Endothelial cell of umbilical vein (primary cell): ENCODE results near the gene TPPP2. TPM values are rescaled to one million over a fixed set of nuclear protein-coding genes. Genes with fewer than 3 reads are reported as not detected.

Experiments
- BruUV-seq: library from RNA; stranded (reverse); fragments of 400-500 nt; replicated peaks from 2 replicates; lab custom pipeline; 2021; lab: Mats Ljungman, UMichigan
- CTCF ChIA-PET: fragments of 300-600, 350-600 bp; sonication (Branson Sonifier 250); formaldehyde crosslinking; loops from one replicate; lab custom pipeline; 2021; ENCODE audit warnings: antibody characterized with exemption, inconsistent platforms; lab: Charles Lee
- POLR2A ChIA-PET: fragments of 300-600, 350-600 bp; sonication (Branson Sonifier 250); formaldehyde crosslinking; loops from one replicate; lab custom pipeline; 2021; ENCODE audit warnings: antibody characterized with exemption, inconsistent platforms; lab: Charles Lee
- DNase-seq: peaks from one replicate; pipeline ENCODE4 v3.0.0-alpha.2; 2011; ENCODE audit warnings: low read depth, low spot score
- FAIRE-seq: peaks from 2 replicates; lab custom pipeline; 2011; peaks lifted over from hg19 to GRCh38; lab: Jason Lieb, UNC
- H2AFZ ChIP-seq: 2 replicates; pipeline ENCODE4 v1.6.0; 2012; ENCODE audit warnings: low read depth, low read length, control low read depth, inconsistent platforms
- H3K27ac ChIP-seq: 2 replicates; pipeline ENCODE4 v1.5.1; 2011; ENCODE audit warnings: low read depth, mild to moderate bottlenecking, control low read depth, low read length, moderate library complexity; ENCODE audit not compliant: insufficient read depth
- H3K27me3 ChIP-seq, 2 experiments: 2 replicates each; pipeline versions ENCODE4 v1.6.0 to v1.6.1; 2011; ENCODE audit warnings: low read length in 2 of 2, mixed read lengths in 1 of 2; ENCODE audit not compliant: control insufficient read depth in 2 of 2, insufficient read depth in 2 of 2
- H3K36me3 ChIP-seq, 2 experiments: 2 replicates in 1 of 2; 3 replicates in 1 of 2; pipeline ENCODE4 v1.5.1; 2011; ENCODE audit warnings: low read length in 2 of 2, mild to moderate bottlenecking in 1 of 2, moderate library complexity in 1 of 2; ENCODE audit not compliant: control insufficient read depth in 2 of 2, insufficient read depth in 2 of 2; ENCODE audit errors: extremely low read depth in 1 of 2
- H3K4me1 ChIP-seq: 3 replicates; pipeline ENCODE4 v1.5.1; 2011; ENCODE audit warnings: mild to moderate bottlenecking, low read length; ENCODE audit not compliant: control insufficient read depth, insufficient read depth; ENCODE audit errors: extremely low read depth
- H3K4me2 ChIP-seq: 2 replicates; pipeline ENCODE4 v1.6.1; 2011; ENCODE audit warnings: low read length, control low read depth, mixed read lengths; ENCODE audit not compliant: insufficient read depth
- H3K4me3 ChIP-seq, 3 experiments: fragments of 200-600 bp in 1 of 3; sonication (generic), shearing (Covaris generic) in 1 of 3; replicated peaks in 1 of 3; 2 replicates each; pipeline ENCODE4 v1.5.1; 2011 to 2016; ENCODE audit warnings: control low read depth in 3 of 3, low read length in 3 of 3, mild to moderate bottlenecking in 2 of 3, inconsistent platforms in 1 of 3, low read depth in 1 of 3, moderate library complexity in 1 of 3; ENCODE audit not compliant: insufficient read depth in 1 of 3
- H3K79me2 ChIP-seq: 2 replicates; pipeline ENCODE4 v1.6.0; 2012; ENCODE audit warnings: low read length, inconsistent platforms; ENCODE audit not compliant: control insufficient read depth, insufficient read depth
- H3K9ac ChIP-seq: replicated peaks from 2 replicates; pipeline ENCODE3; 2011; ENCODE audit warnings: low read length, control low read depth; ENCODE audit not compliant: insufficient read depth; ENCODE audit errors: extremely low read depth
- H3K9me1 ChIP-seq: replicated peaks from 3 replicates; pipeline ENCODE4 v1.6.0; 2011; ENCODE audit warnings: mild to moderate bottlenecking, low read length; ENCODE audit not compliant: control insufficient read depth, insufficient read depth; ENCODE audit errors: extremely low read depth
- H3K9me3 ChIP-seq: replicated peaks from 2 replicates; pipeline ENCODE4 v1.5.1; 2012; ENCODE audit warnings: low read length, inconsistent platforms; ENCODE audit not compliant: control insufficient read depth, insufficient read depth
- H4K20me1 ChIP-seq: replicated peaks from 2 replicates; pipeline ENCODE3; 2011; ENCODE audit warnings: mild to moderate bottlenecking, low read length; ENCODE audit not compliant: control insufficient read depth, insufficient read depth; ENCODE audit errors: extremely low read depth
- FOS ChIP-seq: IDR thresholded peaks from 2 replicates; pipeline ENCODE4 v1.6.1; 2011; ENCODE audit warnings: mild to moderate bottlenecking, low read length, moderate library complexity, borderline replicate concordance; ENCODE audit not compliant: insufficient read depth
- GATA2 ChIP-seq: IDR thresholded peaks from 2 replicates; pipeline ENCODE4 v1.7.0; 2011; ENCODE audit warnings: low read depth, mild to moderate bottlenecking, moderate library complexity, mixed read lengths, low read length; ENCODE audit not compliant: insufficient read length, insufficient read depth
- JUN ChIP-seq: IDR thresholded peaks from 2 replicates; pipeline ENCODE4 v1.6.1; 2011; ENCODE audit warnings: borderline replicate concordance, low read depth; ENCODE audit not compliant: insufficient read length, insufficient read depth
- MAX ChIP-seq: IDR thresholded peaks from 2 replicates; pipeline ENCODE4 v1.6.1; 2011; ENCODE audit not compliant: insufficient read depth, insufficient read length
- POLR2A ChIP-seq: IDR thresholded peaks from 2 replicates; pipeline ENCODE4 v1.6.1; 2012; ENCODE audit warnings: low read depth, mild to moderate bottlenecking, control low read depth, low read length
- dilution Hi-C: fragments of 300-500 bp; cut with MboI; formaldehyde crosslinking; loops from one replicate; pipeline ENCODE4 v1.15.0; 2019; ENCODE audit warnings: low sequenced_read_pairs; ENCODE audit not compliant: extremely low pct_ligation_motif_present
- intact Hi-C: fragments of 100-400 bp; cut with micrococcal nuclease; formaldehyde crosslinking; loops from one replicate; pipeline ENCODE4 v1.10.0; 2022
- polyA plus RNA-seq, 4 experiments: library from polyadenylated mRNA; depleted of rRNA in 3 of 4; stranded (reverse) in 3 of 4; unstranded in 1 of 4; fragments of >200 nt; gene quantifications; 2 replicates each; pipeline versions ENCODE4 v1.2.1 to v1.2.3, GENCODE V29; 2011 to 2012; ENCODE audit warnings: missing spikeins in 1 of 4
- total RNA-seq: library from RNA; stranded (reverse); gene quantifications from 2 replicates; pipeline ENCODE4 v1.2.3, GENCODE V29; 2021

TPPP2 gene
- total and polyA plus RNA-seq, 2 donors (not counting 3 experiments of a cell fraction or from before 2014, with no cell fraction given): not detected

DNA sequence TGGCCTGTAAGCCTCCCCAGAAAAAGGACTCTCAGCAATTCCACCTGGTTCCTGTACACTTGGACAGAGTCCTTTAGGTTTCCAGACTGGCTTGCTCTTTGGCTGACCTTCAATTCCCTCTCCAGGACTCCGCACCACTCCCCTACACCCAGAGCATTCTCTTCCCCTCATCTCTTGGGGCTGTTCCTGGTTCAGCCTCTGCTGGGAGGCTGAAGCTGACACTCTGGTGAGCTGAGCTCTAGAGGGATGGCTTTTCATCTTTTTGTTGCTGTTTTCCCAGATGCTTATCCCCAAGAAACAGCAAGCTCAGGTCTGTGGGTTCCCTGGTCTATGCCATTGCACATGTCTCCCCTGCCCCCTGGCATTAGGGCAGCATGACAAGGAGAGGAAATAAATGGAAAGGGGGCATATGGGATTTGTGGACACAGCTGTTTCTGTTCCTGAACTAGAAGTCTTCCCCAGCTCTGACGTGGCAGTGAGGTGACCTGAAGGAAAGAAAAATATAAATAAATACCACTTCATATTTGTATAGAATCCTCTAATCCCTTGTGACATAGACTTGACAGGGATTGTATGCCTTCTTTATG lies 13.5 kb downstream of the TPPP2 start:
- H3K79me2 ChIP-seq: no peaks in the 10 kb centered on the region
- no peak overlapping the region for H2AFZ ChIP-seq
- dilution Hi-C loops (no loop called here), intact Hi-C loops (no loop called here)
- H3K9me1 ChIP-seq: no peaks in the 10 kb centered on the region
- FAIRE-seq (no peak), DNase-seq (no peak)
- POLR2A ChIA-PET: no interaction called here
- peaks cover 4% of the 10 kb centered on the region for H3K4me1 ChIP-seq
- CTCF ChIA-PET: interaction anchor here (0.8 to 7.0 kb wide), 6 partner anchors 10 to 207 kb away, joined by 3 to 214 read pairs (median 4); no protein-coding TSS in a partner anchor
- BruUV-seq: no TSS peak
- no peak overlapping the region for H3K4me2 ChIP-seq
- no peak overlapping the region for H3K27ac ChIP-seq
- no peak for TF ChIP-seq JUN
- no peak for TF ChIP-seq FOS
- no peak for TF ChIP-seq POLR2A
- TF ChIP-seq MAX: no peak
- no peak overlapping the region for H3K4me3 ChIP-seq
- H3K27me3 ChIP-seq: peaks cover 12 to 15% of the 10 kb centered on the region in 2 experiments
- no peaks in the 10 kb centered on the region for H4K20me1 ChIP-seq
- no peak overlapping the region for H3K9ac ChIP-seq
- no peaks in the 10 kb centered on the region for H3K36me3 ChIP-seq
- H3K9me3 ChIP-seq: no peaks in the 10 kb centered on the region

DNA sequence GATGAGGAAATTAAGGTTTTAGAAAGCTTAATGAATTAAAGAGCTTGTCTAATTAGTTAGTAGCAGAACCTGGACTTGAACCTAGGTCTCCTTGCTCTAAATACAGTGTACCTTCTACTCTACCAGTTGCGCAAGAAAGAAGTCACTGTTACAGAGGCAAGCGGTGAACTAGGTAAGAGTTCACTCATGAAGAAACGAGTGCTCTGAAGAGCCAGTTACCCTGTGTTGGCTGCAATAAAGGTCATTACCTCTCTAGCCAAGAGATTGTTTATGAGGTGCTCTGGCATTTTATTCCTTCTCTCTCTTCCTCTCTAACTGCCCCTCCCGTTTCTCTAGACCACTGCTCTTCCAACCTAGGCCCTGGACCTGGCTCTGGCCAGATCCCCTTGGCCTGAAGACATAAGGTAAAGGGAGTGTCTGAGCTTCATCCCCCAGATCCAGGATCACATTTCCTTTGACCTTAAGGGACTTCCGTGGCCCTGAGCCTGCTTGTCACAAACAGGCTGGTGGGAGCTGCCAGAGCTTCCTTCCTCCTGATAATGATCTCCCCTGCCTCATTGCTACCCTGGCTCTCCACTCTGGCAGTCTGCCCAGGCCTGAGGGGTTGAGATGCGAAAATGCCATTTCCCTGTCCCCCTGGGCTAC lies 14.1 kb downstream of the TPPP2 start:
- POLR2A ChIA-PET: no interaction called here
- H3K27me3 ChIP-seq: peaks cover 12 to 15% of the 10 kb centered on the region in 2 experiments
- H3K9me3 ChIP-seq: no peaks in the 10 kb centered on the region
- DNase-seq (peak; percentile 9), FAIRE-seq (no peak)
- intact Hi-C loops (no loop called here), dilution Hi-C loops (no loop called here)
- no peak overlapping the region for H2AFZ ChIP-seq
- CTCF ChIA-PET: interaction anchor here (0.8 to 7.0 kb wide), 5 partner anchors 11 to 207 kb away, joined by 3 to 214 read pairs (median 4); no protein-coding TSS in a partner anchor
- no peaks in the 10 kb centered on the region for H3K36me3 ChIP-seq
- no peak overlapping the region for H3K4me3 ChIP-seq
- TF ChIP-seq GATA2: peak; percentile 53
- no peak for TF ChIP-seq POLR2A
- TF ChIP-seq FOS: no peak
- no peak overlapping the region for H3K9ac ChIP-seq
- H4K20me1 ChIP-seq: no peaks in the 10 kb centered on the region
- H3K4me2 ChIP-seq: no peak overlapping the region
- BruUV-seq: no TSS peak
- H3K9me1 ChIP-seq: no peaks in the 10 kb centered on the region
- peaks cover under 1% of the 10 kb centered on the region for H3K4me1 ChIP-seq
- H3K79me2 ChIP-seq: no peaks in the 10 kb centered on the region
- no peak overlapping the region for H3K27ac ChIP-seq
